ENCODE data around the gene AKAP14. TPM values are rescaled to one million over a fixed set of nuclear protein-coding genes. Genes with fewer than 3 reads are reported as not detected.
"Not testable (repeated sequence)": the region's sequence is repeated elsewhere in the genome, so short reads cannot be mapped to it uniquely, and the experiment has no call there.

The AKAP14 gene
- total RNA-seq, 1 donor from 2014 or later = not detected

DNA sequence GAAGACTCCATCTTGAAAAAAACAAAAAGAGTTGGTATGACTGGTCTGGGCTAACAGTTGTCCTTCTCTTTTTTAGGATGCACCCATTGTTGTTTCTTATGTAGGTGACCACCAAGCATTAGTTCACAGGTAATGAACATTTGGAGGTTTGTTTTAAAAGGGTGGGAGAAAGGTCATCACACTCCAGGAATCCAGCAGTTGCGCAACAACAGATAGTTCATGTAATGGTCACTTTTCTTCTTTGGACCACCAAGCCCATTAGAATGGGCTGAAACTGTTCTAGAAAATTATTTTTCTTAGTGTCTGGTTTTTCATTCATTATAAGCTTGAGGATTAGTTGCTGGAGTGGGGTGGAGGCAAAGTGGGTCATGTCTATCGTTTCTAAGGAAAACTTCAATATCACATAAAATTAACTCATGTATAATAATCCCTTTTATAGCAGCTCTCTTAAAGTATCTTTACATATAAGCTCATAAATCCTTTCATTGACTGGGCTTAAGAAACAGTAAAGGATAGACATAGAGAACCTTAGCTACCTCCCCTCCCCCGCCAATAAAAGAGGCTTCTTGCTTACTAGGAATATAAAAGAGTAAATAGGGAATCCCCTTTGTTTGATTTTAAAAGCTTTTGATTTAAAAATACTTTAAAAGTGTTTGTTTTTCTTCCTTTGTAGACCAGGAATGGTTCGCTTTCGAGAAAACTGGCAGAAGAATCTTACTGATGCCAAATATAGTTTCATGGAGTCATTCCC is 24.3 kb downstream of the AKAP14 start:
- intact Hi-C loops (cut with micrococcal nuclease) = no loop called here

DNA sequence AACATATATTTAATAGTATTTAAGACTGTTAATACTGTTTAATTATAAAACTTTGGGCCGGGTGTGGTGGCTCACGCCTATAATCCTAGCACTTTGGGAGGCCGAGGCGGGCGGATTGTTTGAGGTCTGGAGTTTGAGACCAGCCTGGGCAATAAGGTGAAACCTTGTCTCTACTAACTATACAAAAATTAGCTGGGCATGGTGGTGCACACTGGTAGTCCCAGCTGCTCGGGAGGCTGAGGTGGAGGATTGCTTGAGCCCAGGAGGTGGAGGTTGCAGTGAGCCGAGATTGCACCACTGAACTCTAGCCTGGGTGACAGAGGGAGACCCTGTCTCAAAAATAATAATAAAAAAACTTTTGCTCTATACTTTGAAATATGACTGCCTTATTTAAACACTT is 26.7 kb downstream of the AKAP14 start:
- intact Hi-C loops (cut with micrococcal nuclease) = not testable (repeated sequence)

DNA sequence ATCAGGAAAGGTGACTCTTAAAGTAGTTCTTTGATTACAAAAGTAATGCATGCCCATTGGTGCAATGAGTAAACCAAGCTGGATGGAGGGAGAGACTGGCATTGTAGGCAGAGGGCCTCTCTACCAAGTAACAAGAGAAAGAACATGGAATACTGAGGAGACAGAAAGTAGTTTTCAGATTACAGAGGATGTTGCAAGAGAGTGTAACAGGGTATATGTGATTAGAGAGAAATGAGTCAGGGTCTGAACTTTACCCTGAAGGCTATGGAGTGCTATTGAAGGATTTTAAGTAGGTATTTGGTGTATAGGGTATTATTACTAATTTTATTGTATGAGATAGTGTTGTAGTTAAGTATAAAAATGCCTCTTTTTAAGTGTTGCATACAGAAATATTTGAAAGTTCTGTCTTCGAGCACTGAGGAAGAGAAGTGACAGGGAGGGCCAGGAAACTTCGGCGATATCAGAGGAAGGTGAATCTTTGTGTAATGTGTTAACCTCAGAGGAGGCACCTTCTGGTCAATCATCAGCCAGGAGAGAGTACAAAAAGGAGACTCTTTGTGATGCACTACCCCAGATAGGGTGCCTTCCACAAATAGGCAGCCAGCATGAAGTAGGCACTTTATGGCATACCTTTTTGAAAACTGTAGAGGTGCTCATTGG is 39.7 kb downstream of the AKAP14 start:
- intact Hi-C loops (cut with micrococcal nuclease) = no loop called here

DNA sequence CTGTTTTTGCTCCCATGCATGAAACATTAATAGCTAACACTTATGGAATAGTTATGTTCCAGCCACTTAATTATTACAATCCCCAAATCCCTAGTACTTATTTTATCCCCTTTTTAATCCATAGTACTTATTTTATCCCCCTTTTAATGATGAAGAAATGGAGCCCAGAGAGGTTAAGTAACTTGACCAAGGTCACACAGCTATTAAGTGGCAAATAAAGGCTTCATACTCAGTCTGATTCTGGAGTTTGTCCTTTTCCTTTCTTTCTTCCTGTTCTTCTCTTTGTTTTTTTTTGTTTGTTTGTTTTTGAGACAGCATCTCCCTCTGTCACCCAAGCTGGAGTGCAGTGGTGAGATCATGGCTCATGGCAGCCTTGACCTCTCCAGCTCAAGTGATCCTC is 45.6 kb downstream of the AKAP14 start:
- intact Hi-C loops (cut with micrococcal nuclease) = loop anchor here (5.0 to 10.0 kb wide), 2 partner anchors 311 to 377 kb away; partner anchors contain the start of genes STEEP1 and ZBTB33

DNA sequence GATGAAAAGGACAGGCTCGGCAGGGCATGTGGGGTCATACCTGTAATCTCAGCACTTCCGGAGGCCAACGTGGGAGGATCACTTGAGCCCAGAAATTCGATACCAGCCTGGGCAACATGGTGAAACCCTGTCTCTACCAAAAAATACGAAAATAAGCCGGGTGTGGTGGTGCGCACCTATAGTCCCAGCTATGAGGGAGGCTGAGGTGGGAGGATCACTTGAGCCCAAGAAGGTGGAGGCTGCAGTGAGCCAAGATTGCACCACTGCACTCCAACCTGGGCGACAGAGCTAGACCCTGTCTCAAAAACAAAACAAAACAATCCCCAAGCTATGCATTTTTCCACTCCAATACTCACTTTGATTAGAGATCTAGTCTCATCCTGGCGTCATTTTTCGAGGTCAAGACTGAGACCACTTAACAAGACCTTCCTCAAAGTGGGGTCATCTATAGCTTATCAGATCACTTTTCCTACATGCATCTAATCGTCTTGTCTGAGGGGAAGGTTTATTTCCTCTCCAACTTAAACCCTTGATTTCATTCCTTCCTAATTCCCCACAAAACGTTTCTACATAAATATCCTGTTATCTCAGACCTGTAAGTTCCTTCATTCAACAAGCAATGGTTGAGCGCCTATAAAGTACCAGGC is 46.6 kb downstream of the AKAP14 start:
- intact Hi-C loops (cut with micrococcal nuclease) = loop anchor here (2.0 to 10.0 kb wide), 3 partner anchors 89 to 377 kb away; partner anchors contain the start of genes STEEP1, UPF3B and ZBTB33

DNA sequence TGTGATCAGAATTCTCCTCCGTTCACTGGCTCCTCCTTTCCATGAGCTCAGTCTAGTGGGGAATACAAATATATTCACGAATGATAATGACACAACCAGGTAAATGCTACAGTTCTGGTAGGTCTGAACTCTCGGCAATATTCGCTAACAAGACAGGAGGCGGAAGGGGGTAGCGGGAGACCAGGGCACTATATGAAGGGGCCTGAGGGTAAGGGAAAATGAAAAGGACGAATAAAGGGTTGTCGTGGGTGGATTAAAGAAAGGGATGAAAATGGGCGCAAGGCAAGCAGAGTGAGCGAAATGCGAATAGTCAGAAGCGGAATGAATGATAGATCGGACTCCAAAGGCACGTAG is 47.1 kb downstream of the AKAP14 start:
- intact Hi-C loops (cut with micrococcal nuclease) = loop anchor here (1.0 to 10.0 kb wide), 4 partner anchors 72 to 378 kb away; partner anchors contain the start of genes NDUFA1, RNF113A, STEEP1 and UPF3B

DNA sequence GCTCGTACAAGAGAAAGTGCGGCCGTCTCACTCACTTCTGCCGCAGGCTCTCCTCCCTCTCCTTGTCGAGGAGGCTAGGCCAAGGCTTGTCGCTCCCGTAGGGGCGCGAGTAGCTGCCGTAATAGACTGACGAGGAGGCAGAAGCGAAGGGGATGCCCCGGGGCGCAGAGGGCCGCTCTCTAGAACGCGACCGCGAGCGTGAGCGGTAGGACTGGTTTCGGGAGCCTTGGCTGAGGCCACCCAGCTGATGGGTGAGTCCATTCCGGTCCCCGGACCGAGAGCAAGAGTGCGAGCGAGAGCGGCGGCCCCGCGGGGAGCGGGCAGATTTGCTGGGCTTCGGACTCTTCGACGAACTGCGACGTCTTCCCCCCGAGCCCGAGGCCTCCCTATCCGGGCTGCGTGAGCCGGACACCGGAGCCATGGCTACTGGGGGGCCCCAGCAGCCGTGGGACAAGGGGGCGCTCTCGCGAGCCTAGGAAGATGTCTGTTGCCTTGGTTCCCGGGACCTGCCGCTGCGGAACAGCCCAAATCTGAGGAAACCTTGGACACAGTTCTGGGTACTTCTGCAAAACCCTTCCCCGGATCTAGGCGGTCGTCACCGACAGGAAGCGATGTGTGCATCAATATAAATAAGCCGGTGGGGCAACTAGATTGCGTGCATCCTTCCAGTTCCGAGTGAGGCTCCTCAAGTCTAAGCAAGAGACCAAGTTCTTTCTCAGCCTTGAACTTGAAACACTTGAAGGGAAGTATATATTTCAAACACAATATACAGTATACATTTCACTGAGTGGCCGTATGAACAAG is 47.7 kb downstream of the AKAP14 start, which contains the start of gene NKAP:
Gene NKAP (minus strand): TSS at position 567 of the 804 bp plus-strand sequence. CDS start 146 bp downstream, at position 421.
- intact Hi-C loops (cut with micrococcal nuclease) = loop anchor here (1.0 to 10.0 kb wide), 4 partner anchors 72 to 379 kb away; partner anchors contain the start of genes NDUFA1, RNF113A, STEEP1 and UPF3B

DNA sequence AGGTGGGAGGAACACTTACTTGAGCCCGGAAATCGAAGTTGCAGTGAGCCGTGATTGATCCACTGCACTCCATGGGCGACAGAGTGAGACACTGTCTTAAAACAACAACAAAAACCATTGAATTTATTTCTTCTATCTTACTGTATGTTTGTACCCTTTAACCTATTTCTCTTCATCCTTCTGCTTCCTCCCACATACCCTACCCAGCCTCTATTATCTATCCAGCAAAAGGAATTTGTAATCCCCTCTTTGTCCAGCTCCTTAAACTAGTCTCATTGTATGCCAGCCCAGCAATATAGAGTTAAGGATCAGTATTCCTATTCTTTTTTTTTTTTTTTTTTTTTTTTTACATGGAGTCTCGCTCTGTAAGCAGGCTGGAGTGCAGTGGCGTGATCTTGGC is 49.8 kb downstream of the AKAP14 start:
- intact Hi-C loops (cut with micrococcal nuclease) = loop anchor here (10.0 kb wide), 1 partner anchor 381 kb away; the partner anchor contains the start of gene STEEP1

DNA sequence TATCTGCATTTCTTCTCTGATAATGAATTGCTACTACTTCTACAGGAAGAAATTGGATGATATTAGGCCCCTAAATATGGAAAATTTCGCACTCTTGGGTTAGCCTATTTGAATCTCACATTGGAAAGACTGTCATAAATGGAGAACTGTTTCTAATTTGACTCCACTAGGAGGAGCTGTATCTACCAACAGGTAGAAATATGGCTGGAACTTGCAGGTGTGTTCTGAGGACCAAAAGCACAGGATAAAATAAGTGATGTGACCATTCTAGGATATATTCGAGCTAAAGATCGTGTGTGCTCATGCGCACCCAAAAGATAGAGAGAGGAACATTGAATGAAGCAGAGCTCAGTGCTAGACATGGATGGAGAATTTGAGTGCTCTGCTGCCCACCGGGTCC is 52.7 kb downstream of the AKAP14 start:
- intact Hi-C loops (cut with micrococcal nuclease) = loop anchor here (10.0 kb wide), 1 partner anchor 384 kb away; the partner anchor contains the start of gene STEEP1

DNA sequence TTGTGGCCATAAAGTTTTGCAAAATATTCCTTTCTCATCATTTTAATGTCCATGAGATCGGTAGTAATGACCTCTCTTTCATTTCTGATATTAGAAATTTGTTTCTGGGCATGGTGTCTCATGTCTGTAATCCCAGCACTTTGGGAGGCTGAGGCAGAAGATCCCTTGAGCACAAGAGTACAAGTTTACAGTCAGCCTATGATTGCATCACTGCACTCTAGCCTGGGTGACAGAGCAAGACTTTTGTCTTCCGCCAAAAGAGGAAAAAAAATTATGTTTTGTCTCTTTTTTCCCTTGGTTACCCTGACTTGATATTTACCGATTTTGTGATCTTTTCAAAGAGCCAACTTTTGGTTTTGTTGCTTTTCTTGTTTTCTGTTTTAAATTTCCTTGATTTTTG is 58.7 kb downstream of the AKAP14 start:
- intact Hi-C loops (cut with micrococcal nuclease) = no loop called here

DNA sequence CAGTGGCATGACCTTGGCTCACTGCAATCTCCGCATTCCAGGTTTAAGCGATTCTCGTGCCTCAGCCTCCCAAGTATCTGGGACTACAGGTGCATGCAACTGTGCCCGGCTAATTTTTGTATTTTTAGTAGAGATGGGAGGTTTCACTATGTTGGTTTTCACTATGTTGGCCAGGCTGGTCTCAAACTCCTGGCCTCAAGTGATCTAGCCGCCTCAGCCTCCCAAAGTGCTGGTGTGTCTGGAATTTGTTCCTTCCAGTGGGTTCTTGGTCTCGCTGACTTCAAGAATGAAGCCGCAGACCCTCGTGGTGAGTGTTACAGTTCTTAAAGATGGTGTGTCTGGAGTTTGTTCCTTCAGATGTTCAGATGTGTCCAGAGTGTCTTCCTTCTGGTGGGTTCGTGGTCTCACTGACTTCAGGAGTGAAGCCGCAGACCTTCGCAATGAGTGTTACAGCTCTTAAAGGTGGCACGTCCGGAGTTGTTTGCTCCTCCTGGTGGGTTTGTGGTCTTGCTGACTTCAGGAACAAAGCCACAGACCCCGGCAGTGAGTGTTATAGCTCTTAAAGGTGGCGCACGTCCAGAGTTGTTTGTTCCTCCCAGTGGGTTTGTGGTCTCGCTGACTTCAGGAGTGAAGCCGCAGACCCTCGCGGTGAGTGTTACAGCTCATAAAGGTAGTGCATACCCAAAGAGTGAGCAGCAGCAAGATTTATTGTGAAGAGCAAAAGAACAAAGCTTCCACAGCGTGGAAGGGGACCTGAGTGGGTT is 60.3 kb downstream of the AKAP14 start:
- intact Hi-C loops (cut with micrococcal nuclease) = not testable (repeated sequence)

DNA sequence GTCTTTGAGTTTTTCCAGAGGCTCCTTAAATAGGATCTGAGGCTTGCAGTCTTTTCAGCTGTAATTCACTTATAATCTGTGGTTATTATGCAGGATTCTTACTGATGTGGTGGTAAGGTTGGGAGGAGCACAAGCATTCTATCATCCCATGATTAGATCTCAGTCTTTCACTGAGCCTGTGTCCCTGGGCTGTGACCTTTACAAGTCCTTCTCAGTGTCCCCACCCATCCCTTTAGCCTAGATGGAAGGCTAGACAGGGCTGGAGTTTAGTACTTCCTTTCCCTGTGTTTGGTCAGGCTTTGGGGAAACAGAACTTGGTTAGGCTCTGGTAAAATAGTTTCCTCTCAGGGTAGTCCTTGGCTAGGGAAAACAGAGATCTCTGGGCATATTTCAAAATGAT is 64.9 kb downstream of the AKAP14 start:
- intact Hi-C loops (cut with micrococcal nuclease) = no loop called here

DNA sequence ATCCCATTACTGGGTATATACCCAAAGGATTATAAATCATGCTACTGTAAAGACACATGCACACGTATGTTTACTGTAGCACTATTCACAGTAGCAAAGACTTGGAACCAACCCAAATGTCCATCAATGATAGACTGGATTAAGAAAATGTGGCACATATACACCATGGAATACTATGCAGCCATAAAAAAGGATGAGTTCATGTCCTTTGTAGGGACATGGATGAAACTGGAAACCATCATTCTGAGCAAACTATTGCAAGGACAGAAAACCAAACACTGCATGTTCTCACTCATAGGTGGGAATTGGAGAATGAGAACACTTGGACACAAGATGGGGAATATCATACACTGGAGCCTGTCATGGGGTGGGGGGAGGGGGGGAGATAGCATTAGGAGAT is 71.1 kb downstream of the AKAP14 start:
- intact Hi-C loops (cut with micrococcal nuclease) = not testable (repeated sequence)

Other genes with a start within 250 kb of the AKAP14 start
- 298 and 304 TPM in 2 replicates for gene SEPTIN6, start 202.7 kb upstream of the AKAP14 start, total RNA-seq
- 2.2 and 2.3 TPM in 2 replicates for gene SOWAHD, start 137.3 kb upstream of the AKAP14 start, total RNA-seq
- 2,113 and 2,173 TPM in 2 replicates for gene RPL39, start 104.3 kb upstream of the AKAP14 start, total RNA-seq
- 10.3 and 11.2 TPM in 2 replicates for gene UPF3B, start 42.9 kb upstream of the AKAP14 start, total RNA-seq
- 27.9 and 29.9 TPM in 2 replicates for gene RNF113A, start 24.2 kb upstream of the AKAP14 start, total RNA-seq
- 104 and 106 TPM in 2 replicates for gene NDUFA1, start 24.1 kb upstream of the AKAP14 start, total RNA-seq
- gene NKAP, start 47.9 kb downstream of the AKAP14 start, total RNA-seq = 7.9 and 8.0 TPM in 2 replicates
- gene RHOXF2B, start 181.8 kb downstream of the AKAP14 start, total RNA-seq = not detected in 2 replicates
- gene RHOXF1, start 220.0 kb downstream of the AKAP14 start, total RNA-seq = not detected in 2 replicates

Data from T-helper 2 cell treated with Interferon-gamma antibody and Interleukin-4, amounts not matched to agents 100 ng/mL and 5 ng/mL, for 36 hours (primary cell).